ENCODE data around the gene CHN2.
"Not testable (repeated sequence)": the region's sequence is repeated elsewhere in the genome, so short reads cannot be mapped to it uniquely, and the experiment has no call there.

Gene CHN2

GRCh38 chr7:29189743-29190201 is 4.8 kb upstream of the CHN2 start:
- DNase-seq (ENCODE audit: low spot score): peak; percentile 19

GRCh38 chr7:29190349-29191045 is 4.1 kb upstream of the CHN2 start:
- no peak for DNase-seq (ENCODE audit: low spot score)

DNA sequence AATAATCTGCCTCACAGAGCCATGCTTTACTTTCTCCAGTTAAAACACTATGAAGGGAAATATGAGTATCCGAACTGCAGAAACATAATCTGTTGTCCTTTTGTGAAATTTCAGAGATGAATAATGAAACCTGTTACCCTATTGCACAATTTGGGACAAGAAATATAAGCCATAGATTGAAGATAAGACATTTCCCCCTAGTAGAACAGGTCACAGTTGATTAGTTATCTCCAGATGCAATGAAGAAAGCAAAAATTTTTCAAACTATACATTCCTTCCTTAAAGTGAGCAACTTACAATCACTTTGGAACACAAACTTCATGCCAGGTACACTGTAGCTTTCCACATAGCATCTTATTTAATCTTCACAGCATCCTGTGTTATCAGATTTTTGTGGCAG is 2.3 kb upstream of the CHN2 start:
- DNase-seq (ENCODE audit: low spot score): no peak

DNA sequence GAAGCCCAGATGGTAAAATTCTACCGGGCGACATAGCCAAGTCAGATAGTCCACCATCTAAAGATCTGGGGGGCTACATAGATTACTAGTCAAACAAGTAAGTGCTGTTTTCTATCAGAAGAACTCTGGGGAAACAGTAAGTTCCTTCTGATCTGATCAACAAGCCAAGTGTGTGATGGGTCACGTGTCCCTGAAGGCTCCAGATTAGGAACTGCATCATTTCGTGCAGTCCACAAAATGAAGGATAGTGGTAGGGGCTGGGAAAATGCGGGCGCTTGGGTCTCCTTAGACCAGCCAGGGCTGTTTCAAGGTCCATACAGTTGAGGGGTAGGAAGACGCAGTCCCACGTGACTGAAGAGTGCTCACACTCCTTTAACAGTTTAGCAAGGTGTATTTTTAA is 1.8 kb upstream of the CHN2 start:
- no peak for DNase-seq (ENCODE audit: low spot score)

DNA sequence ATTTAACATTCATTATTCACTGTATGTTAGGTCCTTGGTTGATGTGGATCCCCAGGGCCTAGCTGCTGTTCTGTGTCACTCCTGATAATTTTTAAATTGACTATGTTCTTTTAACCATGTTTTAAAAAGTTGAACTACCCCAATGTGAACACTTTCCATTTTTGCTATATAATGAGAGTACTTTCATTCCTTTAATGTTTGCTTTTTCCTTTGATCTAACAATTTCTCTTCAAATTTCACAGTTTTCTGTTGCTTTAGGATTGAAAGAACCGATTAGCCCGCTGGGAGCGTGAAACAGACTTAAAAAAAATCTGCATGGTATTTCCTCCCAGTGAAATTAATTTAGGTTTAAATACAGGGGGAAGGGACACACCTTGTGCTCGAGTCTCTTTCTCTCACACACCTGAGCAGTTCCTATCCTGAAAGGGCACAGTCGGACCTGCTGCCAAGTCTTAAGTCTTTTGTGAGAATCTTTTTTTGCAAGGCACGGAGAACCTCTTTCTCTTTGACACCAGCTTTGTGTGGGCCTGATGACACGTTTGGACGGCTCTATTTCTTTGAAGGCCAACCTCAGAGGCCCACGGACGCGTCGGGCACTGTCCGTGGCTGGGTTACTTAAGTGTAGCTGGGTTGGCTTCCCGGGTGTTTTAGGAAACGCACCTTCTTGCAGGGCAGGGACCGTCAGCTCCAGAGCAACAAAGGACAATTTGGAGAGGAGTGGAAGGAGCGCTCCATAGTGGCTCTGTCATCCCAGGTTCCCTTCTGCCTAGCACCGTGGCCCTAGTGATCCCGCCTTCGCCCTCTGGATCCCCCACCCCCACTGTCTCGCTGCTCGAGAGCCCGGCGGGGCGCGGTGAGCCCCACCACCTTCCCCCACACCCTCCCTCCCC is 1.0 kb upstream of the CHN2 start:
- no peak for DNase-seq (ENCODE audit: low spot score)

DNA sequence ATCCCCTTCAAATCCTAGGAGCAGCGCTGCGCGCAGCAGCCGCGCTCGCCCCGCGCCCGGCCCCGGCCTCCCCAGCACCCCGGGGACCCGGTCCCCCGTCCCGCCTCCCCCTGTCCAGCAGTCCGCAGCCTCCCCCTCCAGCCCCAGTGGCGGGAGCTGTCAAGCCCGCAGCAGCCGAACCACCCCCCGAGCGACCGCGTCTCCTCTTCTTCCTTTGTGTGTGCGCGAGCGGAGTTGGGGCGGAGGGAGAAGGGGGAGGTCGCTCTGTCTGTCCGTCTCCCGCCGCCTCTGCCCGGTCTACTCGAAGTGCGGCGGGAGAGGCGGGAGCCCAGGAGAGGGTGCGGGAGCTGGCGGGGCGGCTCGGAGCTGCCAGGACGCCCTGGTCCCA is 375 bp upstream of the CHN2 start:
- no peak for DNase-seq (ENCODE audit: low spot score)

DNA sequence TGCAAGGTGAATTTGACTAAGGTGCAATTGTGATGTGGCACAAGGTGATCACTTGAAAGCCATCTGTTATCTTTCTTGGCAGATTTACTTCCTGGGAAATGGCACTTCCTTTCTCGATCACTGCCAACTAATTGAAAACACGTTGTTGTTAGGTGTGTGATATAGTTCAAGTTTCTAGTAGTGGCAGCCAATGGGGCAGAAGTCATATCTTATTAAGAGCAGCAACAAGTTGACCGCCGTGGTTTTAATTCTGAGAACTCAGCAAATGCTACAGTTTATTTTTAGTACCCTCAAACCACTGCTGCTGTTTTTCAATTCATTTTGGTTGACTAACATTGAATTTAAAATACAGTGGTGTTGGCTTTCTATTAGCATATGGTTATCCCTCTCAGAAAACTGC is 1.6 kb downstream of the CHN2 start:
- no peak for DNase-seq (ENCODE audit: low spot score)

DNA sequence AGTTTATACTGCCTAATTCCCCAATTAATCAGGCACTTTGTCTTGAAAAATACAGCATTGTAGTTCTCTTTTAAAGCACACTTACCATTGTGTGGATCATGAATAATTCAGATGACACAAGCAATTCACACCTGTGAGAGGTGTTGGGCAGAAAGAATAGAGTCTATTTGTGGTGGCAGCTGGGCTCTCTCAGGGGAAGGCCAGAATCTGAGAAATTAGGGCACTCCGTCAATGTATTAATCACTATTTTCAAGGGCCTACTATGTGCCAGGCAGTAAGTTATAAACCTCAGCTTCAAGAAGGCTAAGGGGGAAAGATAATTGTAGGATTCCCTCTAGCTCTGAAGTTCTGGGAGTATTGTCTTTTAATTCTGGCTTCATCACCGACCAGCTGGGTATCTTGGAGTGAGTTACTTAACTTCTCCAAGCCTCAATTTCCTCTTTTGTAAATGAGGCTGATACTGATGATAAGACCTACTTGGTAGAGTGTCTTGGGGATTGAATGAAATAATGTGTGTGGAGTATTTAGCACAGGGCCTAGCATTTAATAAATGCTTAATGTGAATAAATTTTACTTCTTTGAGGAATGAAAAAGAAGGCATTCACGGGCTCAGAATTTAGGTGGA is 2.5 kb downstream of the CHN2 start:
- no peak for DNase-seq (ENCODE audit: low spot score)

GRCh38 chr7:29197916-29198315 is 3.3 kb downstream of the CHN2 start:
- DNase-seq (ENCODE audit: low spot score): no peak

DNA sequence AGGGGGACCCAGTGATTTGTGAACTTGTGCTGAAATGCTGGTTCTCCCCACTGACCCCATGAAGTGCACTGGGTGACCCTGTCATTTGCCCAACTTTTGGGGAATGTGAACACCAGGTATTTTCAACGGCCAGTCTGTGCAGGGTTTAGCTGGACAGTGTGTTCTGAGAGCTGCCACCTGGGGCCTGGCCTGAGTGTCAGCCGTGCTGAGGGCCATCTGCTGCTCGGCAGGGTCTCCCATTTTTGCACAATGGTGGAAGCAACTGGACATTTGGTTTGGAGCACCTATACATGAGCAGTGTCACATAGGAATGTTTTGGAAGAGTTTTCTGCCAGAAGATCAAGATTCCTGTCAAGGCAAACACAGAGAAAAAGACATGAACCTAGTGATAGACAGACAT is 5.2 kb downstream of the CHN2 start:
- DNase-seq (ENCODE audit: low spot score): no peak

- DNase-seq (ENCODE audit: low spot score): no peak
These were observed 8.1 kb downstream of the CHN2 start for GRCh38 chr7:29202651-29203069.

- no peak for DNase-seq (ENCODE audit: low spot score)
These were observed 10.1 kb downstream of the CHN2 start for GRCh38 chr7:29204491-29205272.

DNA sequence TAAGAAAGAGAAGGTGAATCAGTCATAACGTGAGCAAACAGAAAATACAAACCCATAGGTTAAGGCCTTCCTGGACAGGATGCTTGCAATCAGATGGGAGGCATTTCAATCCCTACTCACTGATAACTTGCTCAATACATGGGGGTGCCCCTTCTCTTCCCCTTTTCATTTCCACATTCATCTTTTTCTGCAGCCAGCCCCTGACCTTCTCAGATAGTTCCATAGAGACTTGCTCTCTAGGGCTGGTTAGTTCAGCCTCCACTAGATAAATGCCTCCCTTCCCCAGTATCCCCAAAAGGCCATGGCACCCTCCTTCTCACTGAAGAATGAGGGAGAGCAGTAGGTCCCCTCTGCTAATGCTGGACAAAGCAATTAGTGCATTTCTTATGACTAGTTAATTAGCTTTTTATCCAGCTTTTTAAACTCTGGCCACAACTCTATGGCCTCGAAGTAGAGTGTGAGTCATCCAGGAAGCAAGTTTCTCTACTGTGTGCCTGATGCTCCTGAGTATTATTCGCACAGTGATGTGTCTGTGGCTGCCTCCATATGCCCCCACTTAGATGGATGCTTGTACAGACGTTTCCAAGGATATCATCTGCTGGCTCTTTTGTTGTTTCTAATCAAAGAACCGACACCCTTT is 12.7 kb downstream of the CHN2 start:
- DNase-seq (ENCODE audit: low spot score): no peak

DNA sequence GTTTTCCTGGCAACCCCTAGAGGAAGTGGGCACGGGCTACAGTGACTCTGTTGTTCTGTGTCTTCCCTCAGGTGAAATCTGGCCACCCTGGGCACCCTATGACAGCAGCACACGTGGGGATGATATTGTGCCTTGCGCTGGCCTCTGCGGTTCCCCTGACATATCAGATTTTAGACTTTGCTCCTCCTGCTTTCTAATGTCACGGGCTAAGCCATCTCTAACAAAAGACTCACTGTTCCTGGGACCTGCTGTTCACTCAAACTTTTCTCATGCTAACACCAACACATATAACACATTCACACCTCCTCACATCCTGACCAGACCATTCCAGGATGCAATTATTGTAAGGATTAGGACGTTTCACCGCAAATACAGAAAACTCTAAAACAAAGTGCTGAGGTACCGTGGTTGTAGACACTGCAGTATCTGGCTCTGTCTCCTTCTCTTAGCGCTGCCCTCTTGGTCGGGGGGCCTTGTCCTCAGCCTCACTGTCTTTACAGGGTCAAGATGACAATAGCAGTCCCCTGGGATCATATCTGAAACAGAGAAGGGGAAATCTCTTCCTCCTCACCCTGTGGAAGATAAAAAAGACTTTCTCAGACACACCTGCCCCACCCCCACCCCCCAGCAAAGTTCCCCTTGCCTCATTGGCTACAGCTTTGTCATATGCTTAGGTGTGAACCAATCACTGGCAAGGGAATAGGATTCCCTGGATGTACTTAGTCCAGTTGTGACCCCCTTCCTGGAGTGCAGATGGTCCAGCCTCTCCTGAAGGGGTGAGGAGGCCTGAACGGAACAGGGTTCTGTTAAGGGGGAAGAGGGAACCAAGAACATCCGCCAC is 14.1 kb downstream of the CHN2 start:
- no peak for DNase-seq (ENCODE audit: low spot score)

DNA sequence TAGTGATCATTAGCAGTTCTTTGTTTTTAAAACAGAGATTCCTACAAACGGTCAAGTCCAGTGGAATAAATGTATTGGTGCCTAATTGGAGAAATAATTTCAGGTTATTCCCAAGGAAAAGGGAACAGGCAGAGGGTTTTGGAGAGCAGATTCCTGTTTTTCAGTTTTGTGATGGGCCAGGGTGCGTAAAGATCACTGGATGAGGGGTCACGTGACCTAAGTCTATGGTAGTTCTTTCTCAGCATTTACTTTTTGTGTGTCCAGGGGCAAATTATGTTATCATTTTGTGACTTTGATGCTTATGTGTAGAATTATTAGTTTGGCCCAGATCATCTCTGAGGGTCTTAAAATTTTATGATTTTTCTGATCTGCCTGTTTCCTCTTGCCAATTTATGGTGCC is 15.2 kb downstream of the CHN2 start:
- no peak for DNase-seq (ENCODE audit: low spot score)

DNA sequence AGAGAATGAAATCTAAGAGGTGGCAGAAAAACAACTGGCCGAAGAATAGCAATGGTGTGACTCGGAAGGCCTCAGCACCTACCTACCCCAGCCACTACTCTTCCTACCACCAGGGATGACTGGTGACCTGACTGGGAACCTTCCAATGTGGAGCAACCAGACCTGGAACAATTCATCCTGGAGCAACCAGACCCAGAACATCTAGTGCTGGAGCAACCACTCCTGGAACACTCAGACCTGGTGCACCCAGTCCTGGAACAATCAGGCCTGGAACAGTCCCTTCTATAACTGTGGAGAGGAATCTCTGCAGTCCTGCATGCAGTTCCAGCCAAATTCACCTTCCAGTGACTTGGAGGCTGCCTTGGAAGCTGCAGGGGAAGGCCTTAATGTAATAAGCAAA is 18.2 kb downstream of the CHN2 start:
- not testable (repeated sequence) for DNase-seq (ENCODE audit: low spot score)

DNA sequence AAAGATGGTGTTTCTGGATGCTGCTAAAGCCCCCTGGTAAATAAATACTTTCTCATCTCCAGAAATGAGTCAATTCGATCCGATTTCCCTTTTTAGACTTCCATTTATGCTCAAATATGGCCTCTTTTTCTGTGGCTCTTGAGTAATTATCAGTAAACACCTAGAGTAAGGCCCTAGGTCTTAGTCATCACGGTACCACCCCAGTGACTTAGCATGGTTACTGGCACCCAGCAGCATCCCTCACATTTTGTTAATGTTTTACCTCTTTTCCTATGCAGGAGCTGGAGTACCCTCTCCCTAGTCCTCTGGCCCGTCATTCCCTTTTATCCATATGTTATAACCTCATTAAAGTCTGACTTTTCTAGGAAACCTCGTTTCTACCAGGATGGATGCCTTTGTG is 19.5 kb downstream of the CHN2 start:
- no peak for DNase-seq (ENCODE audit: low spot score)

DNA sequence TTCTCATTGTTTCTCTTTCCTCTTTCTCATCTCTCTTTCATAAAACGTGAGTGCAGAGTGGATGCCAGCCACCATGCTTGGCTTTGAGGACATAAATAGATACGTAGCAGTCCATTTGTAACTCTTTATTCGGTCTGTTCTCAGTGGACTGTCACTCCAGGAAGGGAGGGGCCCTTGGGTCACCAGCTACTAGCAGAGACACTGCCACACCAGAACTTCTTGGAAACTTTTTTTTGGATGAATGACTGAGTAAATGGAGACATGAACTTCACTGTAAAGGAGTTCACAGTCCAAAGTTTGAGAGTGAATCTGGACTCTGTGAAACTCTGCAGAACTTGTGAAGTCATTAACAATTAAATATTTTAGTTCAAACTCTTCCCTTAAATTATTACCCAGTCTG is 20.2 kb downstream of the CHN2 start:
- DNase-seq (ENCODE audit: low spot score): no peak

DNA sequence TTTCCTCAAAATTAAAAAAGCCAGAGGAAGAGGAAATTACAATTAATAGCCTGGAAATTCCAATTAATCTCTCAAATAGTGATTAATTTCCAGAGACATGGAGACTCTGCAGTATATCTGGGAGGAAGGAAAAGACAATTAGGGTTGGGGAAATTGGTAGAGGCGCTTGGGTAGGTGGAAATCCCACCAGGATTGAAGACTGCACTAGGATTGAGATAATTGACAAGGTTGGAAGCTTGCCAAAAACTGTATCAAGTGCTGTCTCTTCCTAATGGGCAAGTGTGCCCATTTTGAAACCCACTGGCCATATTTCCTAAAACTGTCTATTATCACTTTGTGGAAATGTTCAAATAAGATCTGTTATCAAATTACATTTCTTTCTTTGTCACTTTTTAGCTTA is 21.6 kb downstream of the CHN2 start:
- DNase-seq (ENCODE audit: low spot score): no peak

DNA sequence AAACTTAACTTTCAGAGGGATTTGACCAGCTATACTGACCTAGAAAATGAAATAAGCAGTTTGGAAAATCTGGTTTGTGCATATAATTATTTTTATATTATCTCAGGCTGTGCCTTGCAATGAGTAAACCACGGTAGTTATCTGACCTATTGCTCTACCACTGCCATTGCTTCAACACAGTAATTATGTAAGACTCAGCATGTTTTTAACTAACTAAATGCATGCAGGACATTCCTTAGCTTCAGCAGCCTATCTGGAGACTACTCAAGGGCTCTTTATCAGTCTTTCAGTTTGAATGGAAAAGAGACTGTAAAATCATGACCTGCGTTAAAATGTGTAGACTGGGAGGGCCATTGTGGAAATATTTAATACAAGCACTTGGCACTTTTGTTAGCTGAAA is 22.5 kb downstream of the CHN2 start:
- DNase-seq (ENCODE audit: low spot score): no peak

DNA sequence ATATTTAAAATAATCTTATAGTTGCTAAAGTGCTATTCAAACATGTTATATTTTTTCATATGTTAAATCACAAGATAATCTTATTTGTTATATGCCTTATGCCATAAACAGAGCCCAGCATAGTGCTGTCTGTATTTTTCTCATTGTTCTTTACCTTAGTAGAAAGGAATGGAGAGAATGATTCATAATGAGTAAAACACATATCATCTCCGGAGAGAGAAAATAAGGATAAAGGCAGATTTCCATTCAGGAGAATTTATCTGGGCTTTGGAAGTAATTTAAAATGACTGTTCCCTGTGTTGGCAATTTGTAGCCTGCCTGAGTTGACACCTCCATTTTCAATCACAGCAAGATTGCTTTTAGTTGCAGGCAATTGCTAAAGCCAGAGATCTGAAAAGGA is 30.2 kb downstream of the CHN2 start:
- DNase-seq (ENCODE audit: low spot score): no peak
